PC-3 (cell line): ENCODE measurements around the gene COL27A1. TPM values are rescaled to one million over a fixed set of nuclear protein-coding genes. Genes with fewer than 3 reads are reported as not detected.

Experiments used
- ATAC-seq: fragments of 200-7000 bp; cut with Tn5 transposase; 2 replicates; pipeline ENCODE4 v1.9.1; 2020; ENCODE audit warnings: mild to moderate bottlenecking, moderate library complexity
- BruUV-seq: library from RNA; stranded (reverse); fragments of 400-500 nt; replicated peaks from 2 replicates; lab custom pipeline; 2021; lab: Mats Ljungman, UMichigan
- CTCF ChIA-PET: fragments of 300-600 bp; sonication (Branson Sonifier 250); formaldehyde crosslinking; loops from one replicate; lab custom pipeline; 2022; ENCODE audit warnings: antibody characterized with exemption; lab: Charles Lee
- POLR2A ChIA-PET: fragments of 300-600 bp; sonication (Branson Sonifier 250); formaldehyde crosslinking; loops from one replicate; lab custom pipeline; 2022; ENCODE audit warnings: antibody characterized with exemption; ENCODE audit not compliant: unreplicated experiment; lab: Charles Lee
- DNase-seq: peaks from one replicate; pipeline ENCODE4 v3.0.0-alpha.2; 2015
- H2AFZ ChIP-seq: fragments of 300-600 bp; sonication (generic); 2 replicates; pipeline ENCODE4 v1.6.0; 2016; ENCODE audit warnings: antibody characterized with exemption, low read length
- H3F3A ChIP-seq: fragments of 300-600 bp; sonication (generic); one replicate; pipeline ENCODE4 v1.6.0; 2017; ENCODE audit warnings: antibody characterized with exemption, low read length, control low read depth, mild to moderate bottlenecking; ENCODE audit not compliant: unreplicated experiment
- H3K27ac ChIP-seq: fragments of 300-600 bp; sonication (generic); 2 replicates; pipeline ENCODE4 v1.5.1; 2016; ENCODE audit warnings: mild to moderate bottlenecking, low read length
- H3K27me3 ChIP-seq: fragments of 300-600 bp; sonication (generic); 2 replicates; pipeline ENCODE4 v1.6.1; 2016; ENCODE audit warnings: low read length, mixed read lengths
- H3K36me3 ChIP-seq: fragments of 300-600 bp; sonication (generic); 2 replicates; pipeline ENCODE4 v1.6.1; 2016; ENCODE audit warnings: low read depth, mixed run types, low read length, mixed read lengths
- H3K4me1 ChIP-seq: fragments of 300-600 bp; sonication (generic); 2 replicates; pipeline ENCODE4 v1.5.1; 2016; ENCODE audit warnings: low read length; ENCODE audit not compliant: insufficient read depth
- H3K4me2 ChIP-seq: fragments of 300-600 bp; sonication (generic); 2 replicates; pipeline ENCODE4 v1.6.0; 2016; ENCODE audit warnings: low read length
- H3K4me3 ChIP-seq: fragments of 300-600 bp; sonication (generic); 2 replicates; pipeline ENCODE4 v1.5.1; 2016; ENCODE audit warnings: mild to moderate bottlenecking, low read length, mixed read lengths
- H3K79me2 ChIP-seq: fragments of 300-600 bp; sonication (generic); 2 replicates; pipeline ENCODE4 v1.6.1; 2017; ENCODE audit warnings: low read length, mixed read lengths
- H3K9ac ChIP-seq: fragments of 300-600 bp; sonication (generic); 2 replicates; pipeline ENCODE4 v1.6.0; 2016; ENCODE audit warnings: mild to moderate bottlenecking, low read length
- H3K9me2 ChIP-seq: fragments of 300-600 bp; sonication (generic); replicated peaks from 2 replicates; pipeline ENCODE4 v1.6.1; 2016; ENCODE audit warnings: mixed run types, low read length, mixed read lengths
- H3K9me3 ChIP-seq: fragments of 300-600 bp; sonication (generic); 2 replicates; pipeline ENCODE4 v1.6.1; 2016; ENCODE audit warnings: low read length, mixed read lengths
- H4K20me1 ChIP-seq: fragments of 300-600 bp; sonication (generic); 2 replicates; pipeline ENCODE4 v1.6.1; 2016; ENCODE audit warnings: low read length, mixed read lengths
- EZH2 ChIP-seq: fragments of 300-600 bp; sonication (generic); IDR thresholded peaks from one replicate; pipeline ENCODE4 v1.6.1; 2017; ENCODE audit warnings: antibody characterized with exemption, mild to moderate bottlenecking, low read length; ENCODE audit not compliant: unreplicated experiment
- EZH2phosphoT487 ChIP-seq: fragments of 300-600 bp; sonication (generic); IDR thresholded peaks from 2 replicates; pipeline ENCODE4 v1.6.1; 2018; ENCODE audit warnings: mild to moderate bottlenecking, antibody characterized with exemption, low read length, borderline replicate concordance
- intact Hi-C: fragments of 100-400 bp; cut with micrococcal nuclease; formaldehyde crosslinking; loops from 2 replicates; pipeline ENCODE4 v1.9.0; 2023
- total RNA-seq: library from RNA; depleted of rRNA; stranded (reverse); fragments of >200 nt; gene quantifications from 2 replicates; pipeline ENCODE4 v1.2.3, GENCODE V29; 2014
- TF ChIP-seq, protein P1 (sequence below): fragments of 300-600 bp; sonication (generic); conservative IDR thresholded peaks from 2 replicates; pipeline ENCODE4 v1.5.1; 2017; ENCODE audit warnings: antibody characterized with exemption, low read depth, mild to moderate bottlenecking, low read length

Gene COL27A1
- total RNA-seq, 1 experiment from 2014 or later, result 4.3 TPM

GRCh38 chr9:114166103-114166470 lies 10.8 kb downstream of the COL27A1 start:
- ATAC-seq (no peak), DNase-seq (no peak)
- no peaks in the 10 kb centered on the region for H4K20me1 ChIP-seq
- CTCF ChIA-PET, result no interaction called here
- POLR2A ChIA-PET, result no interaction called here
- H3K4me3 ChIP-seq, result no peak overlapping the region
- TF ChIP-seq EZH2phosphoT487 (no peak), EZH2 (no peak)
- TF ChIP-seq, protein P1, sequence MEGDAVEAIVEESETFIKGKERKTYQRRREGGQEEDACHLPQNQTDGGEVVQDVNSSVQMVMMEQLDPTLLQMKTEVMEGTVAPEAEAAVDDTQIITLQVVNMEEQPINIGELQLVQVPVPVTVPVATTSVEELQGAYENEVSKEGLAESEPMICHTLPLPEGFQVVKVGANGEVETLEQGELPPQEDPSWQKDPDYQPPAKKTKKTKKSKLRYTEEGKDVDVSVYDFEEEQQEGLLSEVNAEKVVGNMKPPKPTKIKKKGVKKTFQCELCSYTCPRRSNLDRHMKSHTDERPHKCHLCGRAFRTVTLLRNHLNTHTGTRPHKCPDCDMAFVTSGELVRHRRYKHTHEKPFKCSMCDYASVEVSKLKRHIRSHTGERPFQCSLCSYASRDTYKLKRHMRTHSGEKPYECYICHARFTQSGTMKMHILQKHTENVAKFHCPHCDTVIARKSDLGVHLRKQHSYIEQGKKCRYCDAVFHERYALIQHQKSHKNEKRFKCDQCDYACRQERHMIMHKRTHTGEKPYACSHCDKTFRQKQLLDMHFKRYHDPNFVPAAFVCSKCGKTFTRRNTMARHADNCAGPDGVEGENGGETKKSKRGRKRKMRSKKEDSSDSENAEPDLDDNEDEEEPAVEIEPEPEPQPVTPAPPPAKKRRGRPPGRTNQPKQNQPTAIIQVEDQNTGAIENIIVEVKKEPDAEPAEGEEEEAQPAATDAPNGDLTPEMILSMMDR, result no peak
- H3K4me2 ChIP-seq, result no peak overlapping the region
- no TSS peak for BruUV-seq
- H3K9ac ChIP-seq, result no peak overlapping the region
- no peaks in the 10 kb centered on the region for H3K4me1 ChIP-seq
- H3K9me3 ChIP-seq, result no peaks in the 10 kb centered on the region
- no peaks in the 10 kb centered on the region for H3K9me2 ChIP-seq
- no peaks in the 10 kb centered on the region for H3K27me3 ChIP-seq
- H2AFZ ChIP-seq, result no peak overlapping the region
- H3F3A ChIP-seq, result no peaks in the 10 kb centered on the region
- no peak overlapping the region for H3K27ac ChIP-seq
- no peaks in the 10 kb centered on the region for H3K79me2 ChIP-seq
- no peaks in the 10 kb centered on the region for H3K36me3 ChIP-seq
- intact Hi-C loops, result no loop called here

DNA sequence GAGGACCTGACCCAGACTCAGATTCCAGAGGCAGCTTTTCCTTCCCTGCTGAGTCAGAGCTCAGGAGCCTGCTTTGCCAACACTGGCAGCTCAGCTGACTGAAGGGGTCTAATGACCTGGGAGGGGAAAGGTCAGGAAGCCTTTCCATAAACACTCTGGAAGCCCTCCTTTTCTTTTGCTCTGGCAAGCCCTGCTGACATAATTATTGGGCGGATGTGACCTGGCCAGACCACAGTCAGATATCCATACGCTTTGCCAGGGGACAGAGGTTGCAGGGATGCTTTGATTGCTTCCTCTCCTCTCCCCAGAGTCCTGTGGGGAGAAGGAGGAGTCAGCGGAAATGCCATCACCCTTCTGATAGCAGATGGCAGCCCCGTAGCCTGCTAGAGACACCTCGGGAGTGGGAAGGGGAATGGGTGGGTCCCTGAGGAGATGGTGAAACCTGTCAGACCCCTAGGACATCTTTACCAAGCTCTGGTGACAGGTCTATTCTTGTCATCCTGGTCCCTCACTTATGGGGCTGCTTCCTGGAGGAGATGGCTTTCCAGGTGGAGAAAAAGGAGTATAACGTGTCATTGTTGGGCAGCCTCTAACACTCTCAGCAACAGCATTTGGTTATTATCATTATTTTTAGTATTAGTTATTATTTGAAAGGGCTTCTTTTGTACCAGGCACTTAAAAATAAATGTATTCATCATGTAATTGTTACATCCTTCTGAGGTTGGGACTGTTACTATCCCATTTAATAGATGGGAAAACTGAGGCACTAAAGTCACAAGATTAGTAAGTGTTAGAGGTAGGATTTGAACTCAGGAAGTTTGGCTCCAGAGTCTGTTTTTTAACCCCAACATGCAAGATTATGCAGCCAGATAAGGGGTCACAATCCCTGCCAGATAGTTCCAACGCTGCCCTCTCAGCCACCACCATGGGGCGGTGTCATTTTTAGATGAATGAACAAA lies 11.6 kb downstream of the COL27A1 start:
- no peak overlapping the region for H2AFZ ChIP-seq
- H3K36me3 ChIP-seq, result no peaks in the 10 kb centered on the region
- H3K27me3 ChIP-seq, result no peaks in the 10 kb centered on the region
- H3K79me2 ChIP-seq, result no peaks in the 10 kb centered on the region
- no peak overlapping the region for H3K27ac ChIP-seq
- H3K9ac ChIP-seq, result no peak overlapping the region
- intact Hi-C loops, result no loop called here
- no peaks in the 10 kb centered on the region for H3K9me2 ChIP-seq
- no peaks in the 10 kb centered on the region for H3K4me1 ChIP-seq
- POLR2A ChIA-PET, result no interaction called here
- no peaks in the 10 kb centered on the region for H3K9me3 ChIP-seq
- TF ChIP-seq EZH2 (no peak), EZH2phosphoT487 (no peak)
- TF ChIP-seq, protein P1, result no peak
- H3K4me2 ChIP-seq, result no peak overlapping the region
- ATAC-seq (no peak), DNase-seq (no peak)
- H4K20me1 ChIP-seq, result no peaks in the 10 kb centered on the region
- H3F3A ChIP-seq, result no peaks in the 10 kb centered on the region
- H3K4me3 ChIP-seq, result no peak overlapping the region
- BruUV-seq, result no TSS peak
- CTCF ChIA-PET, result no interaction called here

GRCh38 chr9:114167591-114168091 lies 12.3 kb downstream of the COL27A1 start:
- H3K27ac ChIP-seq, result no peak overlapping the region
- H3K4me2 ChIP-seq, result no peak overlapping the region
- DNase-seq, result no peak
- no peaks in the 10 kb centered on the region for H3K27me3 ChIP-seq
- no peaks in the 10 kb centered on the region for H3K9me3 ChIP-seq
- no peak for ATAC-seq
- H3K9me2 ChIP-seq, result no peaks in the 10 kb centered on the region
- ChIA-PET CTCF (no interaction called here), POLR2A (no interaction called here)
- TF ChIP-seq EZH2 (no peak), EZH2phosphoT487 (no peak)
- TF ChIP-seq, protein P1, result no peak
- BruUV-seq, result no TSS peak
- no peaks in the 10 kb centered on the region for H3K4me1 ChIP-seq
- H3K36me3 ChIP-seq, result no peaks in the 10 kb centered on the region
- no peaks in the 10 kb centered on the region for H3K79me2 ChIP-seq
- H3K9ac ChIP-seq, result no peak overlapping the region
- H3F3A ChIP-seq, result no peaks in the 10 kb centered on the region
- intact Hi-C loops, result no loop called here
- H3K4me3 ChIP-seq, result no peak overlapping the region
- H2AFZ ChIP-seq, result no peak overlapping the region
- no peaks in the 10 kb centered on the region for H4K20me1 ChIP-seq
